ENCODE results near the gene KRT6B.

GRCh38 chr12:52414936-52415335 is 37.0 kb downstream of the KRT6B start:
- TF ChIP-seq CTCF (conservative IDR thresholded peaks at IDR 0.05; ENCODE audit: low read depth, low read length) (no peak), EZH2 (IDR thresholded peaks at IDR 0.05; ENCODE audit: borderline replicate concordance, low read depth, low read length, poor library complexity, severe bottlenecking) (no peak)
